RWPE1 (cell line): Measurements from ENCODE around the gene STN1.

Experiments used
- CTCF ChIA-PET: fragments of 350-600 bp; sonication (Branson Sonifier 250); formaldehyde crosslinking; extraction: SDS; loops from one replicate; lab custom pipeline; 2021; lab: Yijun Ruan, JAX
- POLR2A ChIA-PET: fragments of 400-600 bp; formaldehyde crosslinking; extraction: SDS; loops from one replicate; lab custom pipeline; 2020; ENCODE audit warnings: antibody characterized with exemption; ENCODE audit not compliant: low non-redundant PET; lab: Yijun Ruan, JAX
- DNase-seq: peaks from one replicate; pipeline ENCODE4 v3.0.0; 2012; ENCODE audit warnings: low spot score
- H3K27ac ChIP-seq: fragments of 450-650 bp; 2 replicates; pipeline ENCODE4 v1.5.1; 2017
- TF ChIP-seq, protein P1 (sequence below): fragments of 450-650 bp; conservative IDR thresholded peaks from 2 replicates; pipeline ENCODE4 v1.5.1; 2017; ENCODE audit warnings: low read depth, mild to moderate bottlenecking

Gene STN1

DNA sequence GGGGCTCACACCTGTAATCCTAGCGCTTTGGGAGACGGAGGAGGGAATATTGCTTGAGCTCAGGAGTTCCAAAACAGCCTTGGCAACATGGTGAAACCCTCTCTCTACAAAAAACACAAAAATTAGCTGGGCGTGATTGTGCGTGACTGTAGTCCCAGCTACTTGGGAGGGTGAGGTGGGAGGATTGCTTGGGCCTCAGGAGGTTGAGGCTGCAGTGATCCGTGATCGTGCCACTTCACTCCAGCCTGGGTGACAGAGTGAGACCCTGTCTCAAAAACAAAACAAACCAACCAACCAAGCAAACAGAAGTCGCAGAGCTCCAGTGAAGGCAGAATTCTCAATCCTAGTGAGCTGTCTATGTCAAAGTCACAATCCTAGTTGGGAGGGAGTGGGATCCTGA lies 14.3 kb upstream of the STN1 start:
- ChIA-PET POLR2A (no interaction called here), CTCF (no interaction called here)
- no peak overlapping the region for H3K27ac ChIP-seq
- TF ChIP-seq, protein P1, sequence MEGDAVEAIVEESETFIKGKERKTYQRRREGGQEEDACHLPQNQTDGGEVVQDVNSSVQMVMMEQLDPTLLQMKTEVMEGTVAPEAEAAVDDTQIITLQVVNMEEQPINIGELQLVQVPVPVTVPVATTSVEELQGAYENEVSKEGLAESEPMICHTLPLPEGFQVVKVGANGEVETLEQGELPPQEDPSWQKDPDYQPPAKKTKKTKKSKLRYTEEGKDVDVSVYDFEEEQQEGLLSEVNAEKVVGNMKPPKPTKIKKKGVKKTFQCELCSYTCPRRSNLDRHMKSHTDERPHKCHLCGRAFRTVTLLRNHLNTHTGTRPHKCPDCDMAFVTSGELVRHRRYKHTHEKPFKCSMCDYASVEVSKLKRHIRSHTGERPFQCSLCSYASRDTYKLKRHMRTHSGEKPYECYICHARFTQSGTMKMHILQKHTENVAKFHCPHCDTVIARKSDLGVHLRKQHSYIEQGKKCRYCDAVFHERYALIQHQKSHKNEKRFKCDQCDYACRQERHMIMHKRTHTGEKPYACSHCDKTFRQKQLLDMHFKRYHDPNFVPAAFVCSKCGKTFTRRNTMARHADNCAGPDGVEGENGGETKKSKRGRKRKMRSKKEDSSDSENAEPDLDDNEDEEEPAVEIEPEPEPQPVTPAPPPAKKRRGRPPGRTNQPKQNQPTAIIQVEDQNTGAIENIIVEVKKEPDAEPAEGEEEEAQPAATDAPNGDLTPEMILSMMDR: no peak
- DNase-seq: no peak

DNA sequence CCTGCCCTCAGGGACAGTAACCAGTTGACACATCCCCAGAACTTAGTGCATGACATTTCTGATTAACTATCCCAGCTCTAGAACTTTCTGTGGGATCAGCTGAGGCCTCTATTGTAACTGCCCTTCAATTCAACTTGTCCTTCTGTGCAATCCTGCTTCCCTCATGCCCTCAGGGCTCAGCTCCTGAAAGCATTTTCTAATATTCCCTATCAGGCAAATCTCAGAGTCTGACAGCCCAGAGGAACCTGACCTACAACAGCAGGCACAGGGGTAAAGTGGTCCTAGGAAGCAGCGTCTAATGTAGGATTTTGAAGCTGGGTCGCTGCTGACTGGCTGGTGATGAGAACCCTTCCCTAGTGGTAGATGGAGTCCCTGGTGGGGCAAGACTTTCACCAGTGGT lies 13.6 kb upstream of the STN1 start:
- TF ChIP-seq, protein P1: no peak
- POLR2A ChIA-PET: no interaction called here
- CTCF ChIA-PET: interaction anchor here (0.6 to 0.7 kb wide), 2 partner anchors 51 to 83 kb away, joined by 3 read pairs; no protein-coding TSS in a partner anchor
- no peak overlapping the region for H3K27ac ChIP-seq
- DNase-seq: no peak

DNA sequence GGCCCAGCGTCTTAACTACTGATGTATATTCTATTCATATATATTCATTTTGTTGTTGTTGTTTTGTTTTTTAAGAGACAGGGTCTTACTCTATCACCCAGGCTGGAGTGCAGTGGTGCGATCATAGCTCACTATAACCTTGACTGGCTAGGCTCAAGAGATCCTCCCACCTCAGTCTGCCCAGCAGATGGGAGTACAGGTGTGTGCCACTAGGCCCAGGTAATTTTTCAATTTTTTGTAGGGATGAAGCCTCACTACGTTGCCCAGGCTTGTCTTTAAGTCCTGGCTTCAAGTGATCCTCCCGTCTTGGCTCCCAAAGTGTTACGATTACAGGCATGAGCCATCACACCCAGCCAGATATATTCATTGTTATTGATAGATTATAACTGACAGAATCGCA lies 12.9 kb upstream of the STN1 start:
- H3K27ac ChIP-seq: no peak overlapping the region
- DNase-seq: no peak
- TF ChIP-seq, protein P1: no peak
- CTCF ChIA-PET: interaction anchor here (0.7 kb wide), 1 partner anchor 50 kb away, joined by 3 read pairs; no protein-coding TSS in a partner anchor
- POLR2A ChIA-PET: no interaction called here

DNA sequence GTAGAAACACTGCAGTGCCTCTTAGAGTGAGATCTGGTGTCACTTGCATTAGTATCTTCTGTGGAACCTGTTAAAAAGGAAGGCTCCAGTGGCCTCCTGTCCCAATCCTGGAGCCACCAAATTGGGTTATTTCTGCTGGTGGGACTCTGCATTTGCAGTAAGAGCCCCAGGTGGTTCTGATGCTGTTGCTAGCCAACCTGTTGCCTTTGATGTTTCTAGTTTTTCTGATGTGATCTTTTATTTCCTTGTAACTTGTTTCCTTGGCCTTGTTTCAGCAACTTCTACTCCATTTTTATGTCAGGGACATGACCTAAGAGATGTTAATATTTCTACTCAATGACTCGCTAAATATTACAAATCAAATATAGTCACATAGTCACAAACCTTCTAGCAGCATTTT lies 12.5 kb upstream of the STN1 start:
- DNase-seq: no peak
- POLR2A ChIA-PET: no interaction called here

DNA sequence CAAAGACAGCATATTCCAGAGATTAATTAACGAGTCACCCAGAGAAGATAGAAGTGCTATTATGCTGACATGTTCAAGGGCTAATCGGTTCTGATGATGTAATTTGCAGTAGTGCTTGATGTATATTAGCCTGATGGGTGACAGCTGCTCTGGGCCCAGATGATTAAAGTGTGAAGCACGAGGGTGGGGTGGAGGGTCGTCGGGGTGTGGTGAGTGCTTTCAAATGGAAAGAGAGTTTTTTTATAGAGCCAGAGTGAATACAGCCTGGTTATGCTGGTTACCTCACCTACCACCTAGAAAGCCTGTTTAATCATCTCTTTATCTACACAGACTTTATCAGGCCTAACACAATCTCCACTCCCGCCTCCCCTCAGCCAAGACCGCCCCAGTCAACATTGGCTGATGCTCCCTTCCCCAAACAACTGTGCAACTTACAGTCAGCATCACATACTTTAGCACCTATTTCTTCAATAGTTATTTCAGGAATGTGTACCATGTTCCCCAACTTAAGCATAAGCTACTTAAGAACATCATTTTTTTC lies 11.5 kb upstream of the STN1 start:
- no peak for DNase-seq
- CTCF ChIA-PET: interaction anchor here (0.6 to 0.7 kb wide), 2 partner anchors 60 to 324 kb away, joined by 3 read pairs; no protein-coding TSS in a partner anchor
- TF ChIP-seq, protein P1: no peak
- no peak overlapping the region for H3K27ac ChIP-seq
- POLR2A ChIA-PET: no interaction called here

More for the DNA sequence above, 12.5 kb upstream of the STN1 start:
- CTCF ChIA-PET: interaction anchor here (0.7 kb wide), 1 partner anchor 325 kb away, joined by 3 read pairs; no protein-coding TSS in a partner anchor
- H3K27ac ChIP-seq: no peak overlapping the region
- TF ChIP-seq, protein P1: no peak

DNA sequence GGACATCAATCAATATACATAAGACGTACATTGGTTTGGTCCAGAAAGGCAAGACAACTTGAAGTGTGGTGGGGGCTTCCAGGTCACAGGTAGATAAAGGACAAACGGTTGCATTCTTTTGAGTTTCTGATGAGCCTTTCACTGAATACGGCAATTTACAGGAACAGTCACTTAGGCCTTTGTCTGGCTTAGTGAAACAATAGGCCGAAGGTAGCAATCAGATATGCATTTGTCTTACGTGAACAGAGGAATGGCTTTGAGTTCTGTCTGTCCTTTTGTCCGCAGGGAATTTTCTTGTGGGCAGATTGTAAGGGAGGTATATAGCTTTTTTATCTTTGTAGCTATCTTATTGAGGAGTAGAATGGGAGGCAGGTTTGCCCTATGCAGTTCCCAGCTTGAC lies 10.8 kb upstream of the STN1 start:
- POLR2A ChIA-PET: no interaction called here
- CTCF ChIA-PET: interaction anchor here (0.6 kb wide), 1 partner anchor 60 kb away, joined by 3 read pairs; no protein-coding TSS in a partner anchor
- TF ChIP-seq, protein P1: no peak
- no peak overlapping the region for H3K27ac ChIP-seq
- no peak for DNase-seq
